ENCODE measurements around the gene C2CD4C. TPM values are rescaled to one million over a fixed set of nuclear protein-coding genes. Genes with fewer than 3 reads are reported as not detected.
"Not testable (repeated sequence)": the region's sequence is repeated elsewhere in the genome, so short reads cannot be mapped to it uniquely, and the experiment has no call there.

Gene C2CD4C
- polyA plus RNA-seq, 1 donor from 2014 or later: 21.4 TPM

DNA sequence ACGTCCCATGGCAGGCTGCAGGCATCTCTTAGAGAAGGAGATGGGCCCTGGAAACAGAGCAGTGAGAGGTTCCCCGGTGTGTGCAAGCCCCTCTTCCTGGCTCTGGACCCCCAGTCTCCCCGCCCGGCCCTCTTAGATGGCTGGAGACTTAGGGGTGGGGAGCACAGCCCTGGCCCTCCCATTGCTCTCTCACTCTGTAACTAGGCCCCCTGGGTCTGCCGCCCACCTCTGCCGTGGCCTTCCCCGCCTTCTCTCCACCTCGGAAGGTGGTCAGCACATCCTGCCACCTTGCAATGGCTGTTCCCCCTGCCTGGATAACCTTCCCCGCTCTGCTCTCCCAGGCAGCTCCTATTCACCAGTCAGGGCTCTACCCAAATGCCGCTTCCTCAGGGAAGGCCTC lies 21.8 kb upstream of the C2CD4C start:
- Histone ChIP-seq H3K4me2 (ENCODE audit: low read length) (no peak overlapping the region), H3K4me3 (ENCODE audit: low read length) (no peak overlapping the region), H3K9ac (ENCODE audit: low read length) (no peak overlapping the region), H3K27ac (ENCODE audit: low read length) (no peak overlapping the region), H3K9me2 (ENCODE audit: insufficient read depth, low read length) (no peaks in the 10 kb centered on the region), H3K36me3 (ENCODE audit: insufficient read depth, low read length) (peaks cover 6% of the 10 kb centered on the region), H3K79me2 (replicated peaks; ENCODE audit: insufficient read depth, low read length) (no peaks in the 10 kb centered on the region), H3K27me3 (ENCODE audit: insufficient read depth, low read depth, low read length) (no peaks in the 10 kb centered on the region), H3K9me3 (ENCODE audit: low read length) (no peaks in the 10 kb centered on the region), H4K20me1 (ENCODE audit: insufficient read depth) (no peaks in the 10 kb centered on the region), H3F3A (ENCODE audit: insufficient read depth, low read length, poor library complexity, severe bottlenecking) (no peaks in the 10 kb centered on the region), H2AFZ (ENCODE audit: low read depth, low read length) (no peak overlapping the region)
- TF ChIP-seq, protein P1, sequence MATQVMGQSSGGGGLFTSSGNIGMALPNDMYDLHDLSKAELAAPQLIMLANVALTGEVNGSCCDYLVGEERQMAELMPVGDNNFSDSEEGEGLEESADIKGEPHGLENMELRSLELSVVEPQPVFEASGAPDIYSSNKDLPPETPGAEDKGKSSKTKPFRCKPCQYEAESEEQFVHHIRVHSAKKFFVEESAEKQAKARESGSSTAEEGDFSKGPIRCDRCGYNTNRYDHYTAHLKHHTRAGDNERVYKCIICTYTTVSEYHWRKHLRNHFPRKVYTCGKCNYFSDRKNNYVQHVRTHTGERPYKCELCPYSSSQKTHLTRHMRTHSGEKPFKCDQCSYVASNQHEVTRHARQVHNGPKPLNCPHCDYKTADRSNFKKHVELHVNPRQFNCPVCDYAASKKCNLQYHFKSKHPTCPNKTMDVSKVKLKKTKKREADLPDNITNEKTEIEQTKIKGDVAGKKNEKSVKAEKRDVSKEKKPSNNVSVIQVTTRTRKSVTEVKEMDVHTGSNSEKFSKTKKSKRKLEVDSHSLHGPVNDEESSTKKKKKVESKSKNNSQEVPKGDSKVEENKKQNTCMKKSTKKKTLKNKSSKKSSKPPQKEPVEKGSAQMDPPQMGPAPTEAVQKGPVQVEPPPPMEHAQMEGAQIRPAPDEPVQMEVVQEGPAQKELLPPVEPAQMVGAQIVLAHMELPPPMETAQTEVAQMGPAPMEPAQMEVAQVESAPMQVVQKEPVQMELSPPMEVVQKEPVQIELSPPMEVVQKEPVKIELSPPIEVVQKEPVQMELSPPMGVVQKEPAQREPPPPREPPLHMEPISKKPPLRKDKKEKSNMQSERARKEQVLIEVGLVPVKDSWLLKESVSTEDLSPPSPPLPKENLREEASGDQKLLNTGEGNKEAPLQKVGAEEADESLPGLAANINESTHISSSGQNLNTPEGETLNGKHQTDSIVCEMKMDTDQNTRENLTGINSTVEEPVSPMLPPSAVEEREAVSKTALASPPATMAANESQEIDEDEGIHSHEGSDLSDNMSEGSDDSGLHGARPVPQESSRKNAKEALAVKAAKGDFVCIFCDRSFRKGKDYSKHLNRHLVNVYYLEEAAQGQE (IDR thresholded peaks at IDR 0.05; ENCODE audit: borderline replicate concordance): no peak
- no peak for TF ChIP-seq TAF1 (IDR thresholded peaks at IDR 0.05; ENCODE audit: low read depth)
- TF ChIP-seq EZH2 (IDR thresholded peaks at IDR 0.05; ENCODE audit: borderline replicate concordance, insufficient read depth, low read length, poor library complexity, severe bottlenecking): no peak
- TF ChIP-seq MXI1 (conservative IDR thresholded peaks at IDR 0.05; ENCODE audit: poor library complexity, severe bottlenecking): no peak
- no peak for TF ChIP-seq EP300 (conservative IDR thresholded peaks at IDR 0.05; ENCODE audit: poor library complexity, severe bottlenecking)
- no peak for TF ChIP-seq RAD21 (conservative IDR thresholded peaks at IDR 0.05)
- no peak for TF ChIP-seq POLR2AphosphoS5 (IDR thresholded peaks at IDR 0.05)
- TF ChIP-seq, protein P2, sequence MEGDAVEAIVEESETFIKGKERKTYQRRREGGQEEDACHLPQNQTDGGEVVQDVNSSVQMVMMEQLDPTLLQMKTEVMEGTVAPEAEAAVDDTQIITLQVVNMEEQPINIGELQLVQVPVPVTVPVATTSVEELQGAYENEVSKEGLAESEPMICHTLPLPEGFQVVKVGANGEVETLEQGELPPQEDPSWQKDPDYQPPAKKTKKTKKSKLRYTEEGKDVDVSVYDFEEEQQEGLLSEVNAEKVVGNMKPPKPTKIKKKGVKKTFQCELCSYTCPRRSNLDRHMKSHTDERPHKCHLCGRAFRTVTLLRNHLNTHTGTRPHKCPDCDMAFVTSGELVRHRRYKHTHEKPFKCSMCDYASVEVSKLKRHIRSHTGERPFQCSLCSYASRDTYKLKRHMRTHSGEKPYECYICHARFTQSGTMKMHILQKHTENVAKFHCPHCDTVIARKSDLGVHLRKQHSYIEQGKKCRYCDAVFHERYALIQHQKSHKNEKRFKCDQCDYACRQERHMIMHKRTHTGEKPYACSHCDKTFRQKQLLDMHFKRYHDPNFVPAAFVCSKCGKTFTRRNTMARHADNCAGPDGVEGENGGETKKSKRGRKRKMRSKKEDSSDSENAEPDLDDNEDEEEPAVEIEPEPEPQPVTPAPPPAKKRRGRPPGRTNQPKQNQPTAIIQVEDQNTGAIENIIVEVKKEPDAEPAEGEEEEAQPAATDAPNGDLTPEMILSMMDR (IDR thresholded peaks at IDR 0.05; ENCODE audit: poor library complexity, severe bottlenecking): no peak
- no peak for TF ChIP-seq SMC3 (conservative IDR thresholded peaks at IDR 0.05; ENCODE audit: poor library complexity)

DNA sequence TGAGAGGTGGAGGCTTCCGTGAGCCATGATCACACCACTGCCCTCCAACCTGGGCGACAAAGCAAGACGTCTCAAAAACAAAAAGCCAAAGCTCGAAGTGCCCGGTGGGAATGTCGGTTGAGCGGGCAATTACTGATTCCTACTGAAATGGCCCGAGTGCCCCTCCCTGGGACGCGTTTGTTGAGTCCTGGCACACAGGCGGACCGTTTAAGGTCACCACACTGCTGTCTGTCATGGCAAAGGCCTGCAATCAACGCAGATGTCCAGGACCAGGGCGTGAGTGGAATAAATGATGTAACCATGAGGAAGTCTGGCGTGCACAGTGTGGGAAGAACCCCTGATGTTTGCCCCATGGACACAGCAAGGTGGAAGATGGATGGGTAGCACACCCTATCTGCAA lies 19.2 kb upstream of the C2CD4C start:
- Histone ChIP-seq H3K4me3 (ENCODE audit: low read length) (no peak overlapping the region), H3K79me2 (replicated peaks; ENCODE audit: insufficient read depth, low read length) (no peaks in the 10 kb centered on the region), H4K20me1 (ENCODE audit: insufficient read depth) (no peaks in the 10 kb centered on the region), H3K27me3 (ENCODE audit: insufficient read depth, low read depth, low read length) (no peaks in the 10 kb centered on the region), H3F3A (ENCODE audit: insufficient read depth, low read length, poor library complexity, severe bottlenecking) (no peaks in the 10 kb centered on the region), H3K9me2 (ENCODE audit: insufficient read depth, low read length) (no peaks in the 10 kb centered on the region), H3K4me2 (ENCODE audit: low read length) (no peak overlapping the region), H3K9ac (ENCODE audit: low read length) (no peak overlapping the region), H3K27ac (ENCODE audit: low read length) (no peak overlapping the region), H3K36me3 (ENCODE audit: insufficient read depth, low read length) (no peaks in the 10 kb centered on the region), H3K9me3 (ENCODE audit: low read length) (no peaks in the 10 kb centered on the region), H2AFZ (ENCODE audit: low read depth, low read length) (no peak overlapping the region)
- TF ChIP-seq SMC3 (conservative IDR thresholded peaks at IDR 0.05; ENCODE audit: poor library complexity) (no peak), RAD21 (conservative IDR thresholded peaks at IDR 0.05) (no peak), TAF1 (IDR thresholded peaks at IDR 0.05; ENCODE audit: low read depth) (no peak), EP300 (conservative IDR thresholded peaks at IDR 0.05; ENCODE audit: poor library complexity, severe bottlenecking) (no peak), POLR2AphosphoS5 (IDR thresholded peaks at IDR 0.05) (no peak), MXI1 (conservative IDR thresholded peaks at IDR 0.05; ENCODE audit: poor library complexity, severe bottlenecking) (no peak), EZH2 (IDR thresholded peaks at IDR 0.05; ENCODE audit: borderline replicate concordance, insufficient read depth, low read length, poor library complexity, severe bottlenecking) (no peak)
- TF ChIP-seq, protein P1 (IDR thresholded peaks at IDR 0.05; ENCODE audit: borderline replicate concordance): no peak
- TF ChIP-seq, protein P2 (IDR thresholded peaks at IDR 0.05; ENCODE audit: poor library complexity, severe bottlenecking): no peak

DNA sequence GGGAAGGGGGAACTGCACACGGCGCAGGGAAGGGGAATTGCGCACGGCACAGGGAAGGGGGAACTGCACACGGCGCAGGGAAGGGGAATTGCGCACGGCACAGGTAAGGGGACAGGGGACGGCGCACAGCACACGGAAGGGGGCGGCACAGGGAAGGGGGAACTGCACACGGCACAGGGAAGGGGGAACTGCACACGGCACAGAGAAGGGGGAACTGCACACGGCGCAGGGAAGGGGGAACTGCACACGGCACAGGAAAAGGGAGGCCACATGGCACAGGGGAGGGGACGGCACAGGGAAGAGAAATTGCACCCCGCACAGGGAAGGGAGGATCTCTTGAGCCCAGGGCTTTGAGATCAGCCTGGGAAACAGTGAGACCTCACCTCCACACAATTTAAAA lies 18.7 kb upstream of the C2CD4C start:
- H4K20me1 ChIP-seq (ENCODE audit: insufficient read depth); H2AFZ ChIP-seq (ENCODE audit: low read depth, low read length); H3K9me2 ChIP-seq (ENCODE audit: insufficient read depth, low read length); H3K9ac ChIP-seq (ENCODE audit: low read length); H3K4me2 ChIP-seq (ENCODE audit: low read length); H3K36me3 ChIP-seq (ENCODE audit: insufficient read depth, low read length); H3K4me3 ChIP-seq (ENCODE audit: low read length); H3F3A ChIP-seq (ENCODE audit: insufficient read depth, low read length, poor library complexity, severe bottlenecking); H3K27ac ChIP-seq (ENCODE audit: low read length); H3K79me2 ChIP-seq (replicated peaks; ENCODE audit: insufficient read depth, low read length); H3K27me3 ChIP-seq (ENCODE audit: insufficient read depth, low read depth, low read length); H3K9me3 ChIP-seq (ENCODE audit: low read length): not testable (repeated sequence)

Measured in neural cell (in vitro differentiated cells).